PC-3 (cell line): ENCODE data around the gene AAMP. TPM values are rescaled to one million over a fixed set of nuclear protein-coding genes. Genes with fewer than 3 reads are reported as not detected.
A peak's percentile ranks its signal among the peaks of the same experiment; 100 is the strongest.

Experiments
- ATAC-seq: fragments of 200-7000 bp; cut with Tn5 transposase; 2 replicates; pipeline ENCODE4 v1.9.1; 2020; ENCODE audit warnings: mild to moderate bottlenecking, moderate library complexity
- BruUV-seq: library from RNA; stranded (reverse); fragments of 400-500 nt; replicated peaks from 2 replicates; lab custom pipeline; 2021; lab: Mats Ljungman, UMichigan
- CTCF ChIA-PET: fragments of 300-600 bp; sonication (Branson Sonifier 250); formaldehyde crosslinking; loops from one replicate; lab custom pipeline; 2022; ENCODE audit warnings: antibody characterized with exemption; lab: Charles Lee
- POLR2A ChIA-PET: fragments of 300-600 bp; sonication (Branson Sonifier 250); formaldehyde crosslinking; loops from one replicate; lab custom pipeline; 2022; ENCODE audit warnings: antibody characterized with exemption; ENCODE audit not compliant: unreplicated experiment; lab: Charles Lee
- DNase-seq: peaks from one replicate; pipeline ENCODE4 v3.0.0-alpha.2; 2015
- H2AFZ ChIP-seq: fragments of 300-600 bp; sonication (generic); 2 replicates; pipeline ENCODE4 v1.6.0; 2016; ENCODE audit warnings: antibody characterized with exemption, low read length
- H3F3A ChIP-seq: fragments of 300-600 bp; sonication (generic); one replicate; pipeline ENCODE4 v1.6.0; 2017; ENCODE audit warnings: antibody characterized with exemption, low read length, control low read depth, mild to moderate bottlenecking; ENCODE audit not compliant: unreplicated experiment
- H3K27ac ChIP-seq: fragments of 300-600 bp; sonication (generic); 2 replicates; pipeline ENCODE4 v1.5.1; 2016; ENCODE audit warnings: mild to moderate bottlenecking, low read length
- H3K27me3 ChIP-seq: fragments of 300-600 bp; sonication (generic); 2 replicates; pipeline ENCODE4 v1.6.1; 2016; ENCODE audit warnings: low read length, mixed read lengths
- H3K36me3 ChIP-seq: fragments of 300-600 bp; sonication (generic); 2 replicates; pipeline ENCODE4 v1.6.1; 2016; ENCODE audit warnings: low read depth, mixed run types, low read length, mixed read lengths
- H3K4me1 ChIP-seq: fragments of 300-600 bp; sonication (generic); 2 replicates; pipeline ENCODE4 v1.5.1; 2016; ENCODE audit warnings: low read length; ENCODE audit not compliant: insufficient read depth
- H3K4me2 ChIP-seq: fragments of 300-600 bp; sonication (generic); 2 replicates; pipeline ENCODE4 v1.6.0; 2016; ENCODE audit warnings: low read length
- H3K4me3 ChIP-seq: fragments of 300-600 bp; sonication (generic); 2 replicates; pipeline ENCODE4 v1.5.1; 2016; ENCODE audit warnings: mild to moderate bottlenecking, low read length, mixed read lengths
- H3K79me2 ChIP-seq: fragments of 300-600 bp; sonication (generic); 2 replicates; pipeline ENCODE4 v1.6.1; 2017; ENCODE audit warnings: low read length, mixed read lengths
- H3K9ac ChIP-seq: fragments of 300-600 bp; sonication (generic); 2 replicates; pipeline ENCODE4 v1.6.0; 2016; ENCODE audit warnings: mild to moderate bottlenecking, low read length
- H3K9me2 ChIP-seq: fragments of 300-600 bp; sonication (generic); replicated peaks from 2 replicates; pipeline ENCODE4 v1.6.1; 2016; ENCODE audit warnings: mixed run types, low read length, mixed read lengths
- H3K9me3 ChIP-seq: fragments of 300-600 bp; sonication (generic); 2 replicates; pipeline ENCODE4 v1.6.1; 2016; ENCODE audit warnings: low read length, mixed read lengths
- H4K20me1 ChIP-seq: fragments of 300-600 bp; sonication (generic); 2 replicates; pipeline ENCODE4 v1.6.1; 2016; ENCODE audit warnings: low read length, mixed read lengths
- CTCF ChIP-seq: fragments of 300-600 bp; sonication (generic); conservative IDR thresholded peaks from 2 replicates; pipeline ENCODE4 v1.5.1; 2017; ENCODE audit warnings: antibody characterized with exemption, low read depth, mild to moderate bottlenecking, low read length
- EZH2 ChIP-seq: fragments of 300-600 bp; sonication (generic); IDR thresholded peaks from one replicate; pipeline ENCODE4 v1.6.1; 2017; ENCODE audit warnings: antibody characterized with exemption, mild to moderate bottlenecking, low read length; ENCODE audit not compliant: unreplicated experiment
- EZH2phosphoT487 ChIP-seq: fragments of 300-600 bp; sonication (generic); IDR thresholded peaks from 2 replicates; pipeline ENCODE4 v1.6.1; 2018; ENCODE audit warnings: mild to moderate bottlenecking, antibody characterized with exemption, low read length, borderline replicate concordance
- intact Hi-C: fragments of 100-400 bp; cut with micrococcal nuclease; formaldehyde crosslinking; loops from 2 replicates; pipeline ENCODE4 v1.9.0; 2023
- total RNA-seq: library from RNA; depleted of rRNA; stranded (reverse); fragments of >200 nt; gene quantifications from 2 replicates; pipeline ENCODE4 v1.2.3, GENCODE V29; 2014

Gene AAMP
- total RNA-seq, 1 experiment from 2014 or later: 272 TPM

DNA sequence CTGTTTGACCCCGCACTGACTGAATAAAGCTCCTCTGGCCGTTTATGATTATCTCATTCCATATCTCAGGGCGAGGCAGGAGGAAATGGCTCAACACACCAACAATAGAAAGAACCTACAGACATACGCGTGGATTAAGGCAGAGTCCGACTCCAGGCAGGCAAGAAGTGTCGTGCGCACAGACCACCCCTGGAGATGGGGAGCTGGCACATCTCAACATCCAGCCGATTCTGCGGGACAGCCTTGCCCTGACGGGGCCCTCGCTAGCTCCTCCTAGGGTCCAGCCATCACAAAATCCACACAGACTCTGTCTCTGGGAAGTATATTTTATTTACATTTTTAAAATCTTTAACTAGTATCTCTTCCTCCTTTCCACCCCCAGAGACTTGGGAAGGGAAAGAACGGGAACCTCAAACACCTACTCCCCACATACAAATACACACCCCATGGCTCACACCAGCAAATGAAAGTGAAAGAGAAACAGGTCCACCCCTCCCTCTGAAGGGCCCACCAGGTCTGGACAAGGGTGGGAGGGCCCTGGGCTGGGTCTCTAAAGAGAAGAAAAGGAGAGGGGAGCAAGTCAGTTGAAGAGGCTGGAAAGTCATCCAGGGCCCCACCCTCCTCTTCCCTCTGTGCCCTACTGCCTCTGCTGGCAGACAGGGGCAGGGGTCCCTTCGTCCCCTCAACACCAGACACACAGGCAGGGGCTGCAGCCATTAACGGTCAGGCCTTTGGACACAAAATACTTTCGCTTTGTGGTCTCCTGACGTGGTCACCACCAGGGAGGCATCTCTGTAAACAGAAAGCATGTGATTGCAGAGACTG, 5.9 kb downstream of the AAMP start:
- Histone ChIP-seq H3K27ac (no peak overlapping the region), H3K4me1 (no peaks in the 10 kb centered on the region), H3K9me2 (no peaks in the 10 kb centered on the region), H3K4me3 (no peak overlapping the region), H3K79me2 (peaks cover 9% of the 10 kb centered on the region), H3K4me2 (no peak overlapping the region), H3K9me3 (no peaks in the 10 kb centered on the region), H3K27me3 (no peaks in the 10 kb centered on the region), H3F3A (no peaks in the 10 kb centered on the region), H3K9ac (no peak overlapping the region), H4K20me1 (no peaks in the 10 kb centered on the region), H2AFZ (no peak overlapping the region), H3K36me3 (peaks cover 10% of the 10 kb centered on the region)
- ChIA-PET POLR2A (no interaction called here), CTCF (no interaction called here)
- no peak; the same call in 1 of the 2 replicates for ATAC-seq
- BruUV-seq: no TSS peak
- no peak for DNase-seq
- intact Hi-C loops: no loop called here
- TF ChIP-seq CTCF (0 out of 2 replicates have a peak, but pooled peaks have one; percentile 18), EZH2phosphoT487 (no peak), EZH2 (no peak)

DNA sequence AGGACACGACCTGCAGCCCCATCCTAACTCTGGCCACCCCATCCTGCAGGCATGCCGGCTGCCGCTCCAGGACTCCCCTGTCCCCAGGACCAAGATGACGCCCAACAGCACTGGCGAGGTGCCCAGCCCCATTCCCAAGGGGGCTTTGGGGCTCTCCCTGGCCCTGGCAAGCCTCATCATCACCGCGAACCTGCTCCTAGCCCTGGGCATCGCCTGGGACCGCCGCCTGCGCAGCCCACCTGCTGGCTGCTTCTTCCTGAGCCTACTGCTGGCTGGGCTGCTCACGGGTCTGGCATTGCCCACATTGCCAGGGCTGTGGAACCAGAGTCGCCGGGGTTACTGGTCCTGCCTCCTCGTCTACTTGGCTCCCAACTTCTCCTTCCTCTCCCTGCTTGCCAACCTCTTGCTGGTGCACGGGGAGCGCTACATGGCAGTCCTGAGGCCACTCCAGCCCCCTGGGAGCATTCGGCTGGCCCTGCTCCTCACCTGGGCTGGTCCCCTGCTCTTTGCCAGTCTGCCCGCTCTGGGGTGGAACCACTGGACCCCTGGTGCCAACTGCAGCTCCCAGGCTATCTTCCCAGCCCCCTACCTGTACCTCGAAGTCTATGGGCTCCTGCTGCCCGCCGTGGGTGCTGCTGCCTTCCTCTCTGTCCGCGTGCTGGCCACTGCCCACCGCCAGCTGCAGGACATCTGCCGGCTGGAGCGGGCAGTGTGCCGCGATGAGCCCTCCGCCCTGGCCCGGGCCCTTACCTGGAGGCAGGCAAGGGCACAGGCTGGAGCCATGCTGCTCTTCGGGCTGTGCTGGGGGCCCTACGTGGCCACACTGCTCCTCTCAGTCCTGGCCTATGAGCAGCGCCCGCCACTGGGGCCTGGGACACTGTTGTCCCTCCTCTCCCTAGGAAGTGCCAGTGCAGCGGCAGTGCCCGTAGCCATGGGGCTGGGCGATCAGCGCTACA, 7.0 kb downstream of the AAMP start:
- Histone ChIP-seq H3K9me2 (no peaks in the 10 kb centered on the region), H3F3A (no peaks in the 10 kb centered on the region), H3K27me3 (no peaks in the 10 kb centered on the region), H4K20me1 (no peaks in the 10 kb centered on the region), H3K36me3 (peaks cover 10% of the 10 kb centered on the region), H2AFZ (no peak overlapping the region), H3K4me1 (no peaks in the 10 kb centered on the region), H3K27ac (no peak overlapping the region), H3K79me2 (peaks cover 3% of the 10 kb centered on the region), H3K4me3 (no peak overlapping the region), H3K9ac (no peak overlapping the region), H3K4me2 (no peak overlapping the region), H3K9me3 (no peaks in the 10 kb centered on the region)
- CTCF ChIA-PET: no interaction called here
- no peak for TF ChIP-seq EZH2
- intact Hi-C loops: no loop called here
- DNase-seq: no peak
- no TSS peak for BruUV-seq
- POLR2A ChIA-PET: no interaction called here
- no peak for ATAC-seq

DNA sequence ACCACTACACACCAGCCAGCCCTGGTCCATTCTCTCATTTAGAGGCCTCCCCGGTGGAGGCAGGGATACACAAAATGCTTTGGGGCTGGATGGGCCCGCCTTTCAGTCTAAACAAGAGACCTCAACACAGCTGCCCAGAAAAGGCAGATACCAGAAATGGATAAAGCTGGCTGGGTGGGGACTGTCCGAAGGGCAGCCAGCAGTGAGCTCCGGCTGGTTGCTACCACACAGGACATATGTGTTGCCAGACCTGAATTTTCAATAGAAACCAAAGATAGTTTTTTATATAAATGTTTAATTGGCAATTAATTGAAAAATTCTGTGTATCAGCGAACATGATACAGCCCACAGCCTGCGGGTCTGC, 7.7 kb downstream of the AAMP start:
- Histone ChIP-seq H3K27ac (no peak overlapping the region), H3K9ac (no peak overlapping the region), H3K4me3 (no peak overlapping the region), H3K9me3 (no peaks in the 10 kb centered on the region), H3K4me2 (no peak overlapping the region), H3K9me2 (no peaks in the 10 kb centered on the region), H3K27me3 (no peaks in the 10 kb centered on the region), H2AFZ (no peak overlapping the region), H3F3A (no peaks in the 10 kb centered on the region), H3K79me2 (no peaks in the 10 kb centered on the region), H3K36me3 (peaks cover 7% of the 10 kb centered on the region), H3K4me1 (no peaks in the 10 kb centered on the region), H4K20me1 (no peaks in the 10 kb centered on the region)
- no TSS peak for BruUV-seq
- POLR2A ChIA-PET: no interaction called here
- no peak for TF ChIP-seq EZH2phosphoT487
- TF ChIP-seq CTCF: no peak
- TF ChIP-seq EZH2: no peak
- intact Hi-C loops: no loop called here
- ATAC-seq: no peak
- CTCF ChIA-PET: no interaction called here
- DNase-seq: no peak
